CD4-positive, alpha-beta memory T cell (primary cell): ENCODE data around the gene RECQL5. TPM values are rescaled to one million over a fixed set of nuclear protein-coding genes. Genes with fewer than 3 reads are reported as not detected.
"Not testable (repeated sequence)": the region's sequence is repeated elsewhere in the genome, so short reads cannot be mapped to it uniquely, and the experiment has no call there.

Source experiments
- CTCF ChIA-PET: fragments of 350-600 bp; sonication (Branson Sonifier 250); formaldehyde crosslinking; loops from one replicate; lab custom pipeline; 2021; ENCODE audit warnings: inconsistent platforms; ENCODE audit not compliant: partially characterized antibody; lab: Charles Lee
- POLR2A ChIA-PET: fragments of 350-600 bp; sonication (Branson Sonifier 250); formaldehyde crosslinking; loops from one replicate; lab custom pipeline; 2021; ENCODE audit not compliant: partially characterized antibody; lab: Charles Lee
- DNase-seq, 5 donors: peaks; one replicate each; pipeline versions ENCODE4 v3.0.0 to v3.0.0-alpha.2; 2020 to 2022; ENCODE audit warnings: mixed read lengths in 1 of 5
- H3K27ac ChIP-seq: one replicate; pipeline ENCODE4 v1.7.0; 2013; ENCODE audit warnings: low read depth, low read length
- H3K27me3 ChIP-seq: 2 replicates; pipeline ENCODE4 v1.7.0; 2013; ENCODE audit warnings: mild to moderate bottlenecking, low read length, moderate library complexity; ENCODE audit not compliant: insufficient read depth
- H3K36me3 ChIP-seq: 2 replicates; pipeline ENCODE4 v1.7.0; 2013; ENCODE audit warnings: mild to moderate bottlenecking, low read length, moderate library complexity; ENCODE audit not compliant: insufficient read depth
- H3K4me1 ChIP-seq: 2 replicates; pipeline ENCODE4 v1.7.0; 2013; ENCODE audit warnings: mild to moderate bottlenecking, low read length, moderate library complexity; ENCODE audit not compliant: insufficient read depth
- H3K4me3 ChIP-seq, 2 donors: one replicate each; pipeline ENCODE4 v1.7.0; 2013; ENCODE audit warnings: low read length in 2 of 2, mild to moderate bottlenecking in 1 of 2
- H3K9me3 ChIP-seq, 2 donors: one replicate each; pipeline ENCODE4 v1.7.0; 2013; ENCODE audit warnings: low read length in 2 of 2, control low read depth in 1 of 2; ENCODE audit not compliant: control insufficient read depth in 1 of 2
- H3K27ac Mint-ChIP-seq, 7 donors: one replicate each; pipeline ENCODE4 v1.8.0; 2020 to 2021; ENCODE audit warnings: mixed read lengths in 7 of 7, mild to moderate bottlenecking in 6 of 7, inconsistent platforms in 3 of 7, moderate library complexity in 3 of 7
- H3K27me3 Mint-ChIP-seq, 2 donors: one replicate each; pipeline ENCODE4 v1.8.0; 2020 to 2021; ENCODE audit warnings: mixed read lengths in 2 of 2
- H3K36me3 Mint-ChIP-seq, 2 donors: one replicate each; pipeline ENCODE4 v1.8.0; 2020 to 2021; ENCODE audit warnings: mixed read lengths in 2 of 2, inconsistent platforms in 1 of 2, mild to moderate bottlenecking in 1 of 2
- H3K4me1 Mint-ChIP-seq, 4 donors: one replicate each; pipeline ENCODE4 v1.8.0; 2020 to 2021; ENCODE audit warnings: mixed read lengths in 4 of 4, mild to moderate bottlenecking in 1 of 4
- H3K4me3 Mint-ChIP-seq, 8 donors: one replicate each; pipeline ENCODE4 v1.8.0; 2020 to 2021; ENCODE audit warnings: mixed read lengths in 8 of 8, mild to moderate bottlenecking in 7 of 8, moderate library complexity in 6 of 8, inconsistent platforms in 3 of 8
- H3K9me3 Mint-ChIP-seq, 8 donors: one replicate each; pipeline ENCODE4 v1.8.0; 2020 to 2021; ENCODE audit warnings: mixed read lengths in 8 of 8, mild to moderate bottlenecking in 5 of 8, inconsistent platforms in 3 of 8, moderate library complexity in 1 of 8
- intact Hi-C: fragments of 100-400 bp; cut with micrococcal nuclease; formaldehyde crosslinking; loops from one replicate; pipeline ENCODE4 v1.15.1; 2023
- polyA plus RNA-seq, 2 donors: library from polyadenylated mRNA; unstranded; fragments of 300-500 nt; fragmentation: Illumina TruSeq; gene quantifications; one replicate each; pipeline ENCODE4 v1.2.3, GENCODE V29; 2021
- total RNA-seq, 2 experiments: library from RNA; stranded (reverse); gene quantifications; one replicate each; pipeline ENCODE4 v1.2.3, GENCODE V29; 2021

Gene RECQL5
- total and polyA plus RNA-seq, 4 experiments from 2014 or later: 6.4 to 59.1 (median 37.5) TPM

- Histone ChIP-seq H3K4me3 (no peak overlapping the region), H3K36me3 (no peaks in the 10 kb centered on the region), H3K27ac (no peak overlapping the region), H3K9me3 (no peaks in the 10 kb centered on the region), H3K4me1 (no peaks in the 10 kb centered on the region), H3K27me3 (no peaks in the 10 kb centered on the region)
- no peaks in the 10 kb centered on the region for H3K9me3 Mint-ChIP-seq
- no peaks in the 10 kb centered on the region for H3K27me3 Mint-ChIP-seq
- DNase-seq: no peak
- H3K36me3 Mint-ChIP-seq: peaks cover 1 to 3% of the 10 kb centered on the region in 2 donors
- CTCF ChIA-PET: interaction anchor here (0.8 to 6.8 kb wide), 5 partner anchors 5 to 113 kb away, joined by 3 to 48 read pairs (median 4); partner anchors contain the start of gene SMIM5
- intact Hi-C loops: no loop called here
- H3K4me3 Mint-ChIP-seq: no peak overlapping the region
- POLR2A ChIA-PET: no interaction called here
- H3K4me1 Mint-ChIP-seq: no peaks in the 10 kb centered on the region
- no peak overlapping the region for H3K27ac Mint-ChIP-seq
Measured at GRCh38 chr17:75639771-75640555, 27.0 kb downstream of the RECQL5 start.

GRCh38 chr17:75639327-75639726 lies 27.6 kb downstream of the RECQL5 start:
- ChIA-PET POLR2A (no interaction called here), CTCF (interaction anchor here (0.8 to 1.3 kb wide), 2 partner anchors 38 to 110 kb away, joined by 3 to 4 read pairs; no protein-coding TSS in a partner anchor)
- H3K4me1 Mint-ChIP-seq: no peaks in the 10 kb centered on the region
- H3K36me3 Mint-ChIP-seq: peaks cover 1 to 3% of the 10 kb centered on the region in 2 donors
- Histone ChIP-seq H3K27me3 (no peaks in the 10 kb centered on the region), H3K27ac (no peak overlapping the region), H3K36me3 (no peaks in the 10 kb centered on the region), H3K4me1 (no peaks in the 10 kb centered on the region), H3K4me3 (no peak overlapping the region), H3K9me3 (no peaks in the 10 kb centered on the region)
- intact Hi-C loops: no loop called here
- no peak for DNase-seq
- no peaks in the 10 kb centered on the region for H3K9me3 Mint-ChIP-seq
- no peaks in the 10 kb centered on the region for H3K27me3 Mint-ChIP-seq
- H3K4me3 Mint-ChIP-seq: no peak overlapping the region
- no peak overlapping the region for H3K27ac Mint-ChIP-seq

- Histone ChIP-seq H3K4me3 (no peak overlapping the region), H3K36me3 (no peaks in the 10 kb centered on the region), H3K9me3 (no peaks in the 10 kb centered on the region), H3K4me1 (peaks cover 3% of the 10 kb centered on the region), H3K27me3 (no peaks in the 10 kb centered on the region), H3K27ac (no peak overlapping the region)
- Mint-ChIP-seq H3K27me3 (no peaks in the 10 kb centered on the region), H3K9me3 (no peaks in the 10 kb centered on the region), H3K27ac (no peak overlapping the region), H3K4me3 (no peak overlapping the region), H3K4me1 (peaks cover under 1 to 2% (median 2%) of the 10 kb centered on the region in 4 donors), H3K36me3 (peaks cover 1 to 3% of the 10 kb centered on the region in 2 donors)
- CTCF ChIA-PET: interaction anchor here (0.8 to 1.5 kb wide), 3 partner anchors 13 to 110 kb away, joined by 3 to 4 read pairs (median 4); no protein-coding TSS in a partner anchor
- POLR2A ChIA-PET: no interaction called here
- DNase-seq: no peak
- intact Hi-C loops: no loop called here
Measured at GRCh38 chr17:75638893-75639292, 28.1 kb downstream of the RECQL5 start.

GRCh38 chr17:75638039-75638438 lies 28.9 kb downstream of the RECQL5 start:
- intact Hi-C loops: not testable (repeated sequence)

GRCh38 chr17:75637551-75637950 lies 29.4 kb downstream of the RECQL5 start:
- Mint-ChIP-seq H3K27me3 (no peaks in the 10 kb centered on the region), H3K27ac (no peak overlapping the region), H3K4me3 (no peak overlapping the region), H3K36me3 (peaks cover 1 to 3% of the 10 kb centered on the region in 2 donors), H3K4me1 (peaks cover 2 to 13% (median 7%) of the 10 kb centered on the region in 4 donors), H3K9me3 (no peaks in the 10 kb centered on the region)
- H3K27me3 ChIP-seq: no peaks in the 10 kb centered on the region
- no peak for DNase-seq
- ChIA-PET CTCF (interaction anchor here (1.5 to 14.0 kb wide), 2 partner anchors 12 to 113 kb away, joined by 4 to 326 read pairs; no protein-coding TSS in a partner anchor), POLR2A (no interaction called here)
- H3K36me3 ChIP-seq: no peaks in the 10 kb centered on the region
- no peak overlapping the region for H3K27ac ChIP-seq
- intact Hi-C loops: no loop called here
- peaks cover 13% of the 10 kb centered on the region for H3K4me1 ChIP-seq
- no peak overlapping the region for H3K4me3 ChIP-seq
- no peaks in the 10 kb centered on the region for H3K9me3 ChIP-seq

More at GRCh38 chr17:75638039-75638438, 28.9 kb downstream of the RECQL5 start:
- DNase-seq, H3K4me3 ChIP-seq, H3K27me3 Mint-ChIP-seq, H3K9me3 ChIP-seq, H3K36me3 ChIP-seq, H3K27ac ChIP-seq, H3K27me3 ChIP-seq, H3K27ac Mint-ChIP-seq, H3K4me3 Mint-ChIP-seq, H3K9me3 Mint-ChIP-seq, POLR2A ChIA-PET, H3K36me3 Mint-ChIP-seq: not testable (repeated sequence)
- peaks cover 11% of the 10 kb centered on the region for H3K4me1 ChIP-seq
- H3K4me1 Mint-ChIP-seq: peaks cover 2 to 11% (median 6%) of the 10 kb centered on the region in 4 donors
- CTCF ChIA-PET: interaction anchor here (1.5 kb wide), 1 partner anchor 13 kb away, joined by 4 read pairs; no protein-coding TSS in a partner anchor

GRCh38 chr17:75637143-75637538 lies 29.8 kb downstream of the RECQL5 start:
- H3K4me1 Mint-ChIP-seq: peaks cover 2 to 13% (median 7%) of the 10 kb centered on the region in 4 donors
- Histone ChIP-seq H3K27ac (no peak overlapping the region), H3K4me1 (peaks cover 13% of the 10 kb centered on the region), H3K9me3 (no peaks in the 10 kb centered on the region), H3K27me3 (no peaks in the 10 kb centered on the region), H3K4me3 (no peak overlapping the region), H3K36me3 (no peaks in the 10 kb centered on the region)
- H3K27ac Mint-ChIP-seq: no peak overlapping the region
- H3K36me3 Mint-ChIP-seq: peaks cover 1 to 3% of the 10 kb centered on the region in 2 donors
- no peaks in the 10 kb centered on the region for H3K9me3 Mint-ChIP-seq
- intact Hi-C loops: no loop called here
- no peaks in the 10 kb centered on the region for H3K27me3 Mint-ChIP-seq
- no peak for DNase-seq
- ChIA-PET CTCF (interaction anchor here (4.9 to 14.0 kb wide), 2 partner anchors 7 to 113 kb away, joined by 48 to 326 read pairs; a partner anchor contains a TSS), POLR2A (no interaction called here)
- H3K4me3 Mint-ChIP-seq: no peak overlapping the region

GRCh38 chr17:75636381-75637142 lies 30.4 kb downstream of the RECQL5 start:
- Mint-ChIP-seq H3K4me1 (peaks cover 2 to 13% (median 7%) of the 10 kb centered on the region in 4 donors), H3K9me3 (no peaks in the 10 kb centered on the region), H3K27ac (peak overlapping the region in 1 of 7 donors; percentile 75), H3K36me3 (peaks cover 0 to 1% of the 10 kb centered on the region in 2 donors), H3K27me3 (no peaks in the 10 kb centered on the region), H3K4me3 (no peak overlapping the region)
- H3K27ac ChIP-seq: no peak overlapping the region
- H3K9me3 ChIP-seq: no peaks in the 10 kb centered on the region
- intact Hi-C loops: no loop called here
- no peak for DNase-seq
- H3K4me3 ChIP-seq: no peak overlapping the region
- H3K36me3 ChIP-seq: no peaks in the 10 kb centered on the region
- H3K4me1 ChIP-seq: peaks cover 13% of the 10 kb centered on the region
- H3K27me3 ChIP-seq: no peaks in the 10 kb centered on the region
- ChIA-PET CTCF (interaction anchor here (1.0 to 14.0 kb wide), 5 partner anchors 7 to 209 kb away, joined by 3 to 326 read pairs (median 3); a partner anchor contains a TSS), POLR2A (no interaction called here)
